DOHH2 (cell line): ENCODE measurements around the gene FADS6.

Source experiments
- CTCF ChIP-seq: fragments of 200-600 bp; sonication (generic); IDR thresholded peaks from one replicate; pipeline ENCODE4 v1.5.1; 2014; ENCODE audit warnings: antibody characterized with exemption, mild to moderate bottlenecking, low read depth, low read length; ENCODE audit not compliant: poor library complexity, severe bottlenecking
- EZH2phosphoT487 ChIP-seq: fragments of 200-600 bp; sonication (generic); IDR thresholded peaks from 2 replicates; pipeline ENCODE4 v1.6.1; 2017; ENCODE audit warnings: borderline replicate concordance, mild to moderate bottlenecking, antibody characterized with exemption, low read length, moderate library complexity, mixed read lengths

- TF ChIP-seq EZH2phosphoT487 (no peak), CTCF (no peak)
These were observed 50.1 kb downstream of the FADS6 start for GRCh38 chr17:74843352-74843627.
